GF-D8 (cell line): ENCODE data around the gene RNF7.
"Not testable (repeated sequence)": the region's sequence is repeated elsewhere in the genome, so short reads cannot be mapped to it uniquely, and the experiment has no call there.

Experiments
- DNase-seq: peaks from one replicate; lab custom pipeline; 2025; lab: John Stamatoyannopoulos, UW

The RNF7 gene

GRCh38 chr3:141738022-141738890, at the start of gene RNF7:
Gene RNF7 (plus strand): TSS chr3:141738298. CDS start chr3:141738342, 44 bp downstream.
- peak; percentile 81 for DNase-seq

DNA sequence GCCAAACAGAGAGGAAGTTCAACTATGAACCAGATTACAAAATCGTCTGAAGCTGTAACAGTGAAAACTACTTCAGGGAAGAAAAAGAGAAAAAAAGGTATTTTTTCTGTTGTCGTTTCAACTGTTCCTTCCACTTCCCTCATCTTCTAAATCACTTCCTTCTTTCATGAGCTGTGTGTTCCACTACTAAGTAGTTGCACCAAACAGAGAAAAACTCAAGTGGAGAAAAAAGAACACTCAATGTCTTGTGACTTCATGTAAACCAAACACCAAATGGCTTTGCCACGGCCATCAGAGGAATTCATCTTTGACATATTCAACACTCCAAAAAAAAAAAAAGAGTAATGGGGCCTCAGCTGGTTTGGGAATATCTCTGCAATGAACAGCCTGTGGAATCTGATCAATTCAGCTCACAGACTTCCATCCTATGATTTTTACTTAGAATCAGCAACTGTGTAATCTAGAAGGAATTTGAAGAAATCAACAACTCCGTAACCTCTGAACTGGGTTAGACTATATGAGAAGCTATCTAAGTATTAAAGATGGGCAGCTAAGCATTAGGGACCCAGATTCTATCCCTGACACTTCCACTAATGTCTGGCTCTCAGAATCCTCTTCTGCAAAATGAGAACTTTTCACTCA, 47.5 kb upstream of the RNF7 start:
- peak; percentile 33 for DNase-seq

DNA sequence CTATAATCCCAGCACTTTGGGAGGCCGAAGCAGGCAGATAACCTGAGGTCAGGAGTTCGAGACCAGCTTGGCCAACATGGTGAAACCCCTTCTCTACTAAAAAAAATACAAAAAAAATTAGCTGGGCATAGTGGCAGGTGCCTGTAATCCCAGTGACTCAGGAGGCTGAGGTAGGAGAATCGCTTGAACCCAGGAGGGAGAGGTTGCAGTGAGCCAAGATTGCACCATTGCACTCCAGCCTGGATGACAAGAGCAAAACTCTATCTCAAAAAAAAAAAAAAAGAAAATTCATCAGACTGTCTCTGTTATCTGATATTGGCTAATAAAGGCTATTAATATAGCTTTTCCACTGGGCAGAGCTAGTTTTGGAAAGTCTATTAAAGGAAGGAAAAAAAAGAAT, 46.6 kb upstream of the RNF7 start:
- not testable (repeated sequence) for DNase-seq

- not testable (repeated sequence) for DNase-seq
Measured at GRCh38 chr3:141692973-141693372, 45.1 kb upstream of the RNF7 start.

GRCh38 chr3:141699324-141699723, 38.8 kb upstream of the RNF7 start:
- DNase-seq: no peak

GRCh38 chr3:141699897-141700296, 38.2 kb upstream of the RNF7 start:
- no peak for DNase-seq

GRCh38 chr3:141703367-141703766, 34.7 kb upstream of the RNF7 start:
- not testable (repeated sequence) for DNase-seq

- DNase-seq: no peak
Measured at GRCh38 chr3:141707741-141708203, 30.3 kb upstream of the RNF7 start.

GRCh38 chr3:141708367-141708766, 29.7 kb upstream of the RNF7 start:
- DNase-seq: no peak

DNA sequence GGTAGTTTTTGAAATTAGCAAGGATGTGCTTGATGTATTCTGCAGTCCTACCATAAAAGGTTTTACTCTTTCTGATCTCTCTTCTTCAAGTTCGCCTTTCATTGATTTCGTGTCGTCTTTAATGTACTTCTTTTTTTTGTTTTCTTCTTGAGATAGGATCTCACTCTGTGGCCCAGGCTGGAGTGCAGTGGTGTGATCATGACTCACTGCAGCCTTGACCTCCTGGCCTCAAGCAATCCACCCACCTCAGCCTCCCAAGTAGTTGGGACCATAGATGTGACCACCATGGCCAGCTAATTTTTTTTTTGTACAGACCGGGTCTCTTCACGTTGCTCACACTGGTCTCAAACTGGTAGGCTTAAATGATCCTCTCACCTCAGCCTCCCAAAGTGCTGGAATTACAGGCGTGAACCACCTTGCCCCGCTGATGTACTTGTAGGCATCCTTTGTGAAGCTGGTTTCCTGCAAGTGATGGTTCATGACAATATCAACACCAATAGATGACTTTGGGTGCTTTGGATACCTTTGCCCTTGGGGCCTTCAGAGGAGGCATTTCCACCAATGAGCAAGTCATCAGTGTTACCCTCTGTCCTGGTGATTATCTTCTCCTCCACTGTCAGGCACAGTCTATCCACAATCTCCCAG, 28.9 kb upstream of the RNF7 start:
- DNase-seq: no peak

DNA sequence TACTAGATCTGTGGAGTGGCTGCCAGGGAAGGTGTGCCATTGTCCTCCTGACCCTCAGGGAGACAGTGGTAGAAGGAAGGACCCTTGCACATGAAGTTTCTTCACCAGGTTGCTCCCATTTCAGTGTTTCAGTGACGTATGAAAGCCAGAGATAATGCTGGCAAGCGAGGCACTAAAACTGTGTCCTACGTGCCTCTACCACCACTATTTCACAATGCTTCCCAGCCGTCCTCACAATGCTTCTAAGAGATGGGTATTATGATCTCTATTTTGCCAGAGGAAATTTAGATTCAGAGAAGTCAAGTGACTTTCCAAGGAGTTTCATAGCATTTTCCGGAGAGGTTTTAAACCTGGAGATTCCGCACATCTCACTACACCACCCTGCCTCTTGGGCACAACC, 28.0 kb upstream of the RNF7 start:
- no peak for DNase-seq

- DNase-seq: no peak
Measured at GRCh38 chr3:141710888-141711616, 27.0 kb upstream of the RNF7 start.

DNA sequence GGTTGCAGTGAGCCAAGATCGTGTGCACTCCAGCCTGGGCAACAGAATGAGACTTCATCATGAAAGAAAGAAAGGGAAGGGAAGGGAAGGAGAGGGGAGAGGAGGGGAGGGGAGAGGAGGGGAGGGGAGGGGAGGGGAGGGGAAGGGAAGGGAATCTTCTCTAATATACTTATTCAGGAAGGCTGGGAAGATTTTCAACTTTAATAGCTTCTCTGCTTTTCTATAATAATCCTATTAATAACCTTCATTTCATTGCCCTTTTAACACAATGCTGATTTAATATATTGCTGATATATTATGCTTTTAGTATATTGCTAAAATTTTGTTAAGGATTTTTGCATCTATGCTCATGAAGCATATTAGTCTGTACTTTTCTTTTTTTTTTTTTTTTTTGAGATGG, 23.4 kb upstream of the RNF7 start:
- no peak for DNase-seq

GRCh38 chr3:141722081-141722480, 16.0 kb upstream of the RNF7 start:
- no peak for DNase-seq

GRCh38 chr3:141722648-141723047, 15.4 kb upstream of the RNF7 start:
- DNase-seq: no peak

DNA sequence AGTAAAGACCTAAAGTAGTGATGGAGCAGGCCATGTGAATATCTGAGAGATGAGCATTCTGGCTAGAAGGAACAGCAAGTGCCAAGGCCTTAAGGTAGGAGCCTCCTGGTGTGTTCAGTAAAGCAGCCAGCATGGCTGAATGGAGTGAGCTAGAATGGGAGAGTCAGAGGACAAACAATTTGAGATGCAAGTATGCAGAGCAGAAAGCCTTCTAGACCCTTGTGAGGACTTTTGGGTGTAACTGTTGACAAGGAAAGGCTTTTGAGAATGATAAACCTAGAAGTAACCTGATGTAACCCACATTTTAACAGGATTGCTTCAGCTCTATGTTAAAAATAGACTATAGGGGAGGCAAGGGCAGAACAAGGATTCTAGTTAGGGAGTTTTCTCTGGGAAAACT, 14.8 kb upstream of the RNF7 start:
- no peak for DNase-seq

- no peak for DNase-seq
Measured at GRCh38 chr3:141724186-141724585, 13.9 kb upstream of the RNF7 start.

DNA sequence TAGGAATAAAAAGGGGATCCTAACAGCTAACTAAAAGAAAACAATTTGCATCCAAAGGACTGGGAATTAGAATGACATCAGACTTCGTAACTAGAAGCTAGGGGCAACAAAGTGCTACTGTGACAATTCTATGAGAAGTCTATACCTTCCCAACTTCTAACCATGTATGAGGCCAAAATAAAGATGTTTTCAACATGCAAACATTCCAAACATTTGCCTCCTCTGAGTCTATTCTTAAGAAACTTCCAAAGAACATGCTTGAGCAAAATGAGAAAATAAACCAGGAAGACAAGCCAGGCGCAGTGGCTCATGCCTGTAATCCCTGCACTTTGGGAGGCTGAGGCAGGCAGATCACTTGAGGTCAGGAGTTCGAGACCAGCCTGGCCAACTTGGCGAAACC, 13.1 kb upstream of the RNF7 start:
- DNase-seq: no peak

- DNase-seq: no peak
Measured at GRCh38 chr3:141726483-141726882, 11.6 kb upstream of the RNF7 start.

- no peak for DNase-seq
Measured at GRCh38 chr3:141728355-141728892, 9.7 kb upstream of the RNF7 start.

DNA sequence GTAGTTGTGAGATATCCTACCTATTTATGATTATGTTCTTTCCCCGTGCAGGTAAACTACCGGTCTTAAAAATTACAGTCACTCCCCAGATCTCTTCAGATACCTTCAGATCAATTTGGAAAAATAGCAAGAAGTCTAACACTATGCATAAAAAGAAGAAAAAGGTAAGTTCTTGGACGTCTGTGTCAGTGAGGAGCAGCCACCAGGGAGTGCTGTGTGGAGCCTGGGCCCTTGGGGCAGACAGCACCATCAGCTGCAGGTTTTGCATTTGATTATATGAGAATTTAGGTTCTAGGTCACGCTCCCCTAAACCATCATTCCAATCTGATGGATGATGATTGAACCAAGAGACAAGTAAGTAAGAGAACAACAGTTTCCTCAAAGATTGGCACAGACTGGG, 8.9 kb upstream of the RNF7 start:
- no peak for DNase-seq

GRCh38 chr3:141735176-141735575, 2.9 kb upstream of the RNF7 start:
- no peak for DNase-seq
